Measurements from ENCODE around the gene NFATC2IP.
A peak's percentile ranks its signal among the peaks of the same experiment; 100 is the strongest.

Gene NFATC2IP

GRCh38 chr16:28950648-28951409 lies at the start of gene NFATC2IP:
Gene NFATC2IP (plus strand): TSS chr16:28950937. CDS start chr16:28951012, 75 bp downstream.
- peak; percentile 100 for DNase-seq (ENCODE audit: low read depth)

GRCh38 chr16:28901862-28902261 lies 48.9 kb upstream of the NFATC2IP start:
- DNase-seq (ENCODE audit: low read depth) = no peak

- DNase-seq (ENCODE audit: low read depth) = no peak
Observed at GRCh38 chr16:28902909-28903308, 47.8 kb upstream of the NFATC2IP start.

- no peak for DNase-seq (ENCODE audit: low read depth)
Observed at GRCh38 chr16:28903344-28904042, 47.2 kb upstream of the NFATC2IP start.

GRCh38 chr16:28904363-28904762 lies 46.4 kb upstream of the NFATC2IP start:
- DNase-seq (ENCODE audit: low read depth) = no peak

- no peak for DNase-seq (ENCODE audit: low read depth)
Observed at GRCh38 chr16:28904828-28905227, 45.9 kb upstream of the NFATC2IP start.

- DNase-seq (ENCODE audit: low read depth) = no peak
Observed at GRCh38 chr16:28905229-28905754, 45.4 kb upstream of the NFATC2IP start.

- DNase-seq (ENCODE audit: low read depth) = no peak
Observed at GRCh38 chr16:28905800-28906372, 44.9 kb upstream of the NFATC2IP start.

- no peak for DNase-seq (ENCODE audit: low read depth)
Observed at GRCh38 chr16:28910086-28911031, 40.4 kb upstream of the NFATC2IP start.

GRCh38 chr16:28912558-28912957 lies 38.2 kb upstream of the NFATC2IP start:
- DNase-seq (ENCODE audit: low read depth) = no peak

GRCh38 chr16:28913946-28914724 lies 36.6 kb upstream of the NFATC2IP start:
- no peak for DNase-seq (ENCODE audit: low read depth)

GRCh38 chr16:28915181-28915580 lies 35.6 kb upstream of the NFATC2IP start:
- DNase-seq (ENCODE audit: low read depth) = peak; percentile 29

GRCh38 chr16:28917095-28917494 lies 33.6 kb upstream of the NFATC2IP start:
- no peak for DNase-seq (ENCODE audit: low read depth)

- DNase-seq (ENCODE audit: low read depth) = no peak
Observed at GRCh38 chr16:28918698-28919097, 32.0 kb upstream of the NFATC2IP start.

GRCh38 chr16:28923231-28923587 lies 27.5 kb upstream of the NFATC2IP start:
- DNase-seq (ENCODE audit: low read depth) = no peak

GRCh38 chr16:28923652-28924398 lies 26.9 kb upstream of the NFATC2IP start:
- DNase-seq (ENCODE audit: low read depth) = no peak

GRCh38 chr16:28924399-28924761 lies 26.4 kb upstream of the NFATC2IP start:
- DNase-seq (ENCODE audit: low read depth) = no peak

GRCh38 chr16:28924762-28925385 lies 25.9 kb upstream of the NFATC2IP start, which contains the start of gene RABEP2:
Gene RABEP2 (minus strand): TSS chr16:28925238. CDS start chr16:28925163, 75 bp downstream.
- DNase-seq (ENCODE audit: low read depth) = peak; percentile 83

GRCh38 chr16:28925386-28926228 lies 25.1 kb upstream of the NFATC2IP start:
- DNase-seq (ENCODE audit: low read depth) = peak; percentile 84
